ENCODE measurements around the gene SOX18.
"Not testable (repeated sequence)": the region's sequence is repeated elsewhere in the genome, so short reads cannot be mapped to it uniquely, and the experiment has no call there.

Gene SOX18

DNA sequence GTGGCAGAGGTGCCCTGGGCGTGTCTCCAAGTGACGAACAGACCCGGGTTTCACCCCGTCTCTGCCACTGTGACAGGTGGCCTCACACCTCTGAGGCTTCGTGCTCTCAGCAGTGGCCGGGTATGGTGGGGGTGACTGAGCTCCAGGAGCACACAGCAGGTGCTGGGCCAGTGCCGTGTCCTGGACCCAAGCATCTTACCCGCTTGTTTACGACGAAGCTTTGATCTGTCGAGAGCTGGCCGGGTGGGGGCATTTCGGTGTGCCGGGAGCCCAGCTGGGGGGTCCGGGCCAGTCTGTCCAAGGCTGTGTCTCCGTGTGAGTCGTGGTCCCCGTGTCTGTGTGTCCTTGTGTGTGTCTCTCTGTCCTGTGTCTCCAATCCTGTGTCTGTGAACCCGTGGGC lies 41.9 kb upstream of the SOX18 start:
- H2AK5ac ChIP-seq (ENCODE audit: low read length) = no peak overlapping the region
- no peaks in the 10 kb centered on the region for H3K79me1 ChIP-seq (ENCODE audit: low read length)
- H3K23ac ChIP-seq (ENCODE audit: low read length) = no peak overlapping the region
- H3K4me1 ChIP-seq (ENCODE audit: control insufficient read depth in 1 of 2, insufficient read depth in 2 of 2, low read length in 2 of 2) = no peaks in the 10 kb centered on the region
- no peak overlapping the region for H4K8ac ChIP-seq (ENCODE audit: low read depth, low read length)
- H2BK120ac ChIP-seq (ENCODE audit: insufficient read depth, low read length, poor library complexity) = no peak overlapping the region
- no peak overlapping the region for H3K4me3 ChIP-seq (ENCODE audit: low read depth, low read length)
- H3K14ac ChIP-seq (ENCODE audit: low read length) = no peak overlapping the region
- H3K9ac ChIP-seq (ENCODE audit: low read length) = no peak overlapping the region
- no peak overlapping the region for H2BK12ac ChIP-seq (ENCODE audit: low read length)
- no peak for DNase-seq
- no peak overlapping the region for H4K12ac ChIP-seq (ENCODE audit: low read depth, low read length)
- no peak overlapping the region for H3K4ac ChIP-seq (ENCODE audit: low read depth, low read length)
- H3K18ac ChIP-seq (ENCODE audit: low read length) = no peak overlapping the region
- no peaks in the 10 kb centered on the region for H3K36me3 ChIP-seq (ENCODE audit: control insufficient read depth in 1 of 2, insufficient read depth in 2 of 2, low read length in 2 of 2)
- H3K27ac ChIP-seq (ENCODE audit: low read depth, low read length) = no peak overlapping the region
- no peaks in the 10 kb centered on the region for H3K27me3 ChIP-seq (ENCODE audit: insufficient read depth, low read length)
- H3K4me2 ChIP-seq (ENCODE audit: low read length) = no peak overlapping the region
- no peak overlapping the region for H2BK5ac ChIP-seq (ENCODE audit: low read depth, low read length, poor library complexity)
- WGBS (ENCODE audit: extremely low coverage, insufficient coverage, insufficient read length) = no CpG with 5 or more reads among the region's 19 CpGs
- H3K9me3 ChIP-seq (ENCODE audit: insufficient read depth, low read depth, low read length) = peaks cover 11% of the 10 kb centered on the region
- no peaks in the 10 kb centered on the region for H3K79me2 ChIP-seq (ENCODE audit: control insufficient read depth, insufficient read depth, low read length, poor library complexity)
- no peak overlapping the region for H4K91ac ChIP-seq (ENCODE audit: low read depth, low read length)
- no peak overlapping the region for H2AFZ ChIP-seq (ENCODE audit: insufficient read depth, low read length, poor library complexity)

DNA sequence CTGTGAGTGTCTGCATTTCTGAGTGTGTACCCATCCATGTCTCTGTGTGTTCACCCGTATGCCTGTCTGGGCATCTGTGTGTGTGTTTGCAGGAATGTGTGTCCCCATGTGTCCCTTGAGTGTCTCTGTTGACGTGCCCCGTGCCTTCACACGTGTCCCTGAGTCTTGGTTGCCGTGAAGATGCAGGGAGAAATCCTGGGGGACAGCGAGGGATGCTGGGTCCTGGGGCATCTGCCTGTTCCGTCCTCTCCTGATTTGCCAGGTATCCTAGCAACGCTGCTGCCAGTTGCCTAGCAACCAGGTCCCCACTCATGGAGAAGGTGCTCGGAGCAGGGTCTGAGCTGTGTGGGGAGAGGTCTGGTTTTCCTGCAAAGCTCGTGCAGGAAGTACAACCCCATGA lies 40.7 kb upstream of the SOX18 start:
- H3K4me2 ChIP-seq (ENCODE audit: low read length) = no peak overlapping the region
- no peak overlapping the region for H3K4ac ChIP-seq (ENCODE audit: low read depth, low read length)
- no peaks in the 10 kb centered on the region for H3K79me1 ChIP-seq (ENCODE audit: low read length)
- H4K12ac ChIP-seq (ENCODE audit: low read depth, low read length) = no peak overlapping the region
- no peak overlapping the region for H4K8ac ChIP-seq (ENCODE audit: low read depth, low read length)
- no peak overlapping the region for H4K91ac ChIP-seq (ENCODE audit: low read depth, low read length)
- no peak overlapping the region for H2BK120ac ChIP-seq (ENCODE audit: insufficient read depth, low read length, poor library complexity)
- H3K27me3 ChIP-seq (ENCODE audit: insufficient read depth, low read length) = peaks cover 5% of the 10 kb centered on the region
- H3K9ac ChIP-seq (ENCODE audit: low read length) = no peak overlapping the region
- H3K36me3 ChIP-seq (ENCODE audit: control insufficient read depth in 1 of 2, insufficient read depth in 2 of 2, low read length in 2 of 2) = no peaks in the 10 kb centered on the region
- no CpG with 5 or more reads among the region's 10 CpGs for WGBS (ENCODE audit: extremely low coverage, insufficient coverage, insufficient read length)
- H2BK12ac ChIP-seq (ENCODE audit: low read length) = no peak overlapping the region
- H2AFZ ChIP-seq (ENCODE audit: insufficient read depth, low read length, poor library complexity) = no peak overlapping the region
- H3K9me3 ChIP-seq (ENCODE audit: insufficient read depth, low read depth, low read length) = peaks cover 9% of the 10 kb centered on the region
- no peak overlapping the region for H3K14ac ChIP-seq (ENCODE audit: low read length)
- H3K4me3 ChIP-seq (ENCODE audit: low read depth, low read length) = no peak overlapping the region
- H3K27ac ChIP-seq (ENCODE audit: low read depth, low read length) = no peak overlapping the region
- H2AK5ac ChIP-seq (ENCODE audit: low read length) = no peak overlapping the region
- H3K4me1 ChIP-seq (ENCODE audit: control insufficient read depth in 1 of 2, insufficient read depth in 2 of 2, low read length in 2 of 2) = no peaks in the 10 kb centered on the region
- H3K23ac ChIP-seq (ENCODE audit: low read length) = no peak overlapping the region
- no peak overlapping the region for H3K18ac ChIP-seq (ENCODE audit: low read length)
- no peak overlapping the region for H2BK5ac ChIP-seq (ENCODE audit: low read depth, low read length, poor library complexity)
- H3K79me2 ChIP-seq (ENCODE audit: control insufficient read depth, insufficient read depth, low read length, poor library complexity) = no peaks in the 10 kb centered on the region
- no peak for DNase-seq

DNA sequence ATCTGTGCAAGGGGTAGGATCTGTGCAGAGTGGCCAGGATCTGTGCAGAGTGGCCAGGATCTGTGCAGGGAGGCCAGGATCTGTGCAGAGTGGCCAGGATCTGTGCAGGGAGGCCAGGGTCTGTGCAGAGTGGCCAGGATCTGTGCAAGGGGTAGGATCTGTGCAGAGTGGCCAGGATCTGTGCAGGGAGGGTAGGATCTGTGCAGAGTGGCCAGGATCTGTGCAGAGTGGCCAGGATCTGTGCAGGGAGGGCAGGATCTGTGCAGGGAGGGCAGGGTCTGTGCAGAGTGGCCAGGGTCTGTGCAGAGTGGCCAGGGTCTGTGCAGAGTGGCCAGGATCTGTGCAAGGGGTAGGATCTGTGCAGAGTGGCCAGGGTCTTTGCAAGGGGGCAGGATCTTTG lies 39.1 kb upstream of the SOX18 start:
- H3K4me1 ChIP-seq (ENCODE audit: control insufficient read depth in 1 of 2, insufficient read depth in 2 of 2, low read length in 2 of 2); H2BK5ac ChIP-seq (ENCODE audit: low read depth, low read length, poor library complexity); H3K4me2 ChIP-seq (ENCODE audit: low read length); H2AFZ ChIP-seq (ENCODE audit: insufficient read depth, low read length, poor library complexity); H2BK12ac ChIP-seq (ENCODE audit: low read length); H2BK120ac ChIP-seq (ENCODE audit: insufficient read depth, low read length, poor library complexity); H3K79me1 ChIP-seq (ENCODE audit: low read length); H3K27ac ChIP-seq (ENCODE audit: low read depth, low read length); H3K4me3 ChIP-seq (ENCODE audit: low read depth, low read length); H3K9me3 ChIP-seq (ENCODE audit: insufficient read depth, low read depth, low read length); H4K8ac ChIP-seq (ENCODE audit: low read depth, low read length); H3K4ac ChIP-seq (ENCODE audit: low read depth, low read length); H3K23ac ChIP-seq (ENCODE audit: low read length); H3K14ac ChIP-seq (ENCODE audit: low read length); H4K91ac ChIP-seq (ENCODE audit: low read depth, low read length); H3K18ac ChIP-seq (ENCODE audit: low read length); H2AK5ac ChIP-seq (ENCODE audit: low read length); H3K9ac ChIP-seq (ENCODE audit: low read length); H3K79me2 ChIP-seq (ENCODE audit: control insufficient read depth, insufficient read depth, low read length, poor library complexity); H4K12ac ChIP-seq (ENCODE audit: low read depth, low read length); H3K36me3 ChIP-seq (ENCODE audit: control insufficient read depth in 1 of 2, insufficient read depth in 2 of 2, low read length in 2 of 2); DNase-seq: not testable (repeated sequence)
- peaks cover 21% of the 10 kb centered on the region for H3K27me3 ChIP-seq (ENCODE audit: insufficient read depth, low read length)

DNA sequence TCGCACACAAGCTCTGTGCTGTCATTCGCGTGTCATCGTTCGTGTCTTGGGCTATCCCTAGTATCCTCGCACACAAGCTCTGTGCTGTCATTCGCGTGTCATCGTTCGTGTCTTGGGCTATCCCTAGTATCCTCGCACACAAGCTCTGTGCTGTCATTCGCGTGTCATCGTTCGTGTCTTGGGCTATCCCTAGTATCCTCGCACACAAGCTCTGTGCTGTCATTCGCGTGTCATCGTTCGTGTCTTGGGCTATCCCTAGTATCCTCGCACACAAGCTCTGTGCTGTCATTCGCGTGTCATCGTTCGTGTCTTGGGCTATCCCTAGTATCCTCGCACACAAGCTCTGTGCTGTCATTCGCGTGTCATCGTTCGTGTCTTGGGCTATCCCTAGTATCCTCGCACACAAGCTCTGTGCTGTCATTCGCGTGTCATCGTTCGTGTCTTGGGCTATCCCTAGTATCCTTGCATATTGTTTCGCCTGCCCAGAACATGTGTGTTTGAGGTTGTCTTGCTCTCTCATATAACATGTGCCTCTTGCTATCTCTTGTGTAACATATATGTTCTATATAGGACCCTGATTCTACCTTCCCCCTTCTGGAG lies 37.9 kb upstream of the SOX18 start:
- H3K9me3 ChIP-seq (ENCODE audit: insufficient read depth, low read depth, low read length); H2BK5ac ChIP-seq (ENCODE audit: low read depth, low read length, poor library complexity); H3K23ac ChIP-seq (ENCODE audit: low read length); H4K8ac ChIP-seq (ENCODE audit: low read depth, low read length); H3K4ac ChIP-seq (ENCODE audit: low read depth, low read length); H2AK5ac ChIP-seq (ENCODE audit: low read length); H2BK12ac ChIP-seq (ENCODE audit: low read length); DNase-seq; H3K79me2 ChIP-seq (ENCODE audit: control insufficient read depth, insufficient read depth, low read length, poor library complexity); H3K79me1 ChIP-seq (ENCODE audit: low read length); H3K14ac ChIP-seq (ENCODE audit: low read length); H3K4me3 ChIP-seq (ENCODE audit: low read depth, low read length); H3K36me3 ChIP-seq (ENCODE audit: control insufficient read depth in 1 of 2, insufficient read depth in 2 of 2, low read length in 2 of 2); H3K4me2 ChIP-seq (ENCODE audit: low read length); H4K91ac ChIP-seq (ENCODE audit: low read depth, low read length); H2BK120ac ChIP-seq (ENCODE audit: insufficient read depth, low read length, poor library complexity); H4K12ac ChIP-seq (ENCODE audit: low read depth, low read length); H3K9ac ChIP-seq (ENCODE audit: low read length); H3K27ac ChIP-seq (ENCODE audit: low read depth, low read length); H3K18ac ChIP-seq (ENCODE audit: low read length); H2AFZ ChIP-seq (ENCODE audit: insufficient read depth, low read length, poor library complexity): not testable (repeated sequence)
- WGBS (ENCODE audit: extremely low coverage, insufficient coverage, insufficient read length) = no CpG with 5 or more reads among the region's 36 CpGs
- Histone ChIP-seq H3K4me1 (ENCODE audit: control insufficient read depth in 1 of 2, insufficient read depth in 2 of 2, low read length in 2 of 2) (peaks cover 10 to 11% of the 10 kb centered on the region in 2 experiments), H3K27me3 (ENCODE audit: insufficient read depth, low read length) (peaks cover 24% of the 10 kb centered on the region)

Data from trophoblast cell (in vitro differentiated cells and primary cell).